Progenitor cell of endocrine pancreas (in vitro differentiated cells): ENCODE measurements around the gene ARL6IP1. TPM values are rescaled to one million over a fixed set of nuclear protein-coding genes. Genes with fewer than 3 reads are reported as not detected.

Experiments used
- DNase-seq: peaks from one replicate; pipeline ENCODE4 v3.0.0; 2021; ENCODE audit warnings: low spot score; ENCODE audit not compliant: unreplicated experiment
- H3K27ac Mint-ChIP-seq: 2 replicates; pipeline ENCODE4 v1.8.0; 2021; ENCODE audit warnings: mild to moderate bottlenecking, moderate library complexity, mixed read lengths
- H3K27me3 Mint-ChIP-seq: 2 replicates; pipeline ENCODE4 v1.8.0; 2021; ENCODE audit warnings: mixed read lengths
- H3K36me3 Mint-ChIP-seq: 2 replicates; pipeline ENCODE4 v1.8.0; 2022; ENCODE audit warnings: mixed read lengths; ENCODE audit not compliant: insufficient read depth
- H3K4me1 Mint-ChIP-seq: 2 replicates; pipeline ENCODE4 v1.8.0; 2021; ENCODE audit warnings: low read depth, mixed read lengths
- H3K4me3 Mint-ChIP-seq: 2 replicates; pipeline ENCODE4 v1.8.0; 2021; ENCODE audit warnings: low read depth, mild to moderate bottlenecking, moderate library complexity, mixed read lengths
- H3K9me3 Mint-ChIP-seq: 2 replicates; pipeline ENCODE4 v1.8.0; 2021; ENCODE audit warnings: low read depth, mixed read lengths
- CTCF ChIP-seq: fragments of 200-600 bp; sonication (generic); IDR thresholded peaks from one replicate; pipeline ENCODE4 v1.5.0; 2021; ENCODE audit warnings: antibody characterized with exemption, mild to moderate bottlenecking; ENCODE audit not compliant: unreplicated experiment
- total RNA-seq: library from RNA; stranded (reverse); gene quantifications from 2 replicates; pipeline ENCODE4 v1.2.1, GENCODE V29; 2021

ARL6IP1 gene
- total RNA-seq, 1 donor from 2014 or later: 179 TPM

- Mint-ChIP-seq H3K36me3 (peaks cover 42% of the 10 kb centered on the region), H3K27ac (no peak overlapping the region), H3K4me3 (no peak overlapping the region), H3K9me3 (no peaks in the 10 kb centered on the region), H3K4me1 (no peaks in the 10 kb centered on the region), H3K27me3 (no peaks in the 10 kb centered on the region)
- no peak for DNase-seq
- no peak for TF ChIP-seq CTCF
Measured at GRCh38 chr16:18836702-18837101, 35.4 kb upstream of the ARL6IP1 start.

GRCh38 chr16:18834864-18835263 lies 33.5 kb upstream of the ARL6IP1 start:
- no peak for TF ChIP-seq CTCF
- Mint-ChIP-seq H3K9me3 (no peaks in the 10 kb centered on the region), H3K27me3 (no peaks in the 10 kb centered on the region), H3K27ac (no peak overlapping the region), H3K4me3 (no peak overlapping the region), H3K4me1 (no peaks in the 10 kb centered on the region), H3K36me3 (peaks cover 47% of the 10 kb centered on the region)
- DNase-seq: no peak

- H3K4me3 Mint-ChIP-seq: no peak overlapping the region
- no peak for TF ChIP-seq CTCF
- no peak overlapping the region for H3K27ac Mint-ChIP-seq
- H3K36me3 Mint-ChIP-seq: peaks cover 45% of the 10 kb centered on the region
- no peaks in the 10 kb centered on the region for H3K9me3 Mint-ChIP-seq
- no peak for DNase-seq
- no peaks in the 10 kb centered on the region for H3K27me3 Mint-ChIP-seq
- H3K4me1 Mint-ChIP-seq: no peaks in the 10 kb centered on the region
Measured at GRCh38 chr16:18833707-18834505, 32.6 kb upstream of the ARL6IP1 start.

GRCh38 chr16:18832613-18833012 lies 31.3 kb upstream of the ARL6IP1 start:
- H3K36me3 Mint-ChIP-seq: peaks cover 45% of the 10 kb centered on the region
- DNase-seq: no peak

GRCh38 chr16:18832006-18832405 lies 30.7 kb upstream of the ARL6IP1 start:
- H3K4me1 Mint-ChIP-seq: no peaks in the 10 kb centered on the region
- no peak overlapping the region for H3K27ac Mint-ChIP-seq
- DNase-seq: no peak
- no peaks in the 10 kb centered on the region for H3K27me3 Mint-ChIP-seq
- H3K9me3 Mint-ChIP-seq: no peaks in the 10 kb centered on the region
- no peak for TF ChIP-seq CTCF
- H3K36me3 Mint-ChIP-seq: peaks cover 42% of the 10 kb centered on the region
- H3K4me3 Mint-ChIP-seq: no peak overlapping the region

More at GRCh38 chr16:18832613-18833012, 31.3 kb upstream of the ARL6IP1 start:
- Mint-ChIP-seq H3K4me3 (no peak overlapping the region), H3K9me3 (no peaks in the 10 kb centered on the region), H3K27ac (no peak overlapping the region), H3K27me3 (no peaks in the 10 kb centered on the region), H3K4me1 (no peaks in the 10 kb centered on the region)
- no peak for TF ChIP-seq CTCF
